HEK293 (cell line): ENCODE results near the gene INSYN1.
A peak's percentile ranks its signal among the peaks of the same experiment; 100 is the strongest.

ENCODE experiments used
- CTCF ChIA-PET: fragments of 350-600 bp; formaldehyde crosslinking; extraction: SDS; loops from one replicate; lab custom pipeline; 2021; ENCODE audit warnings: antibody characterized with exemption; lab: Yijun Ruan, JAX
- POLR2A ChIA-PET: fragments of 300-600 bp; formaldehyde crosslinking; extraction: SDS; loops from one replicate; lab custom pipeline; 2020; ENCODE audit warnings: antibody characterized with exemption, inconsistent platforms; lab: Yijun Ruan, JAX
- H3K27ac ChIP-seq: fragments of 200-500 bp; sonication (Bioruptor generic); 2 replicates; pipeline ENCODE4 v1.5.1; 2014; ENCODE audit warnings: low read depth, low read length, control low read depth, inconsistent platforms; ENCODE audit errors: extremely low read depth
- H3K36me3 ChIP-seq, 2 experiments: fragments of 200-500 bp in 1 of 2; sonication (Bioruptor generic) in 1 of 2; 1 replicate in 1 of 2; 2 replicates in 1 of 2; pipeline ENCODE4 v1.5.1; 2014 to 2017; ENCODE audit warnings: inconsistent platforms in 2 of 2, low read length in 2 of 2; ENCODE audit not compliant: control insufficient read depth in 2 of 2, insufficient read depth in 1 of 2
- H3K4me1 ChIP-seq: fragments of 200-500 bp; sonication (Bioruptor generic); 2 replicates; pipeline ENCODE4 v1.5.1; 2014; ENCODE audit warnings: mild to moderate bottlenecking, low read length, inconsistent platforms; ENCODE audit not compliant: control insufficient read depth, insufficient read depth
- H3K4me3 ChIP-seq: 2 replicates; pipeline ENCODE4 v1.5.1; 2011; ENCODE audit warnings: low read depth, mild to moderate bottlenecking, control low read depth, low read length, moderate library complexity
- H3K9me3 ChIP-seq: fragments of 200-500 bp; sonication (Bioruptor generic); 2 replicates; pipeline ENCODE4 v1.5.1; 2014; ENCODE audit warnings: low read depth, low read length, inconsistent platforms; ENCODE audit not compliant: control insufficient read depth, insufficient read depth
- HOXC10 ChIP-seq: sonication (generic); formaldehyde crosslinking; IDR thresholded peaks from 2 replicates; pipeline ENCODE4 v1.8.1; 2023; ENCODE audit warnings: mild to moderate bottlenecking, missing genetic modification reagents
- KLF10 ChIP-seq: fragments of 450-650 bp; IDR thresholded peaks from 2 replicates; pipeline ENCODE4 v1.5.1; 2018; ENCODE audit warnings: missing biosample characterization, mild to moderate bottlenecking, missing genetic modification characterization
- OSR2 ChIP-seq: fragments of 450-650 bp; formaldehyde crosslinking; IDR thresholded peaks from 2 replicates; pipeline ENCODE4 v1.5.1; 2016; ENCODE audit warnings: missing biosample characterization, missing genetic modification characterization
- SP7 ChIP-seq: fragments of 450-650 bp; formaldehyde crosslinking; IDR thresholded peaks from 2 replicates; pipeline ENCODE4 v1.5.1; 2016; ENCODE audit warnings: missing biosample characterization, missing genetic modification characterization
- ZBTB21 ChIP-seq: fragments of 450-650 bp; formaldehyde crosslinking; IDR thresholded peaks from 2 replicates; pipeline ENCODE4 v1.5.1; 2017; ENCODE audit warnings: missing biosample characterization, missing genetic modification characterization
- ZNF133 ChIP-seq: fragments of 450-650 bp; formaldehyde crosslinking; IDR thresholded peaks from 2 replicates; pipeline ENCODE4 v1.5.1; 2016; ENCODE audit warnings: missing biosample characterization, missing genetic modification characterization
- ZNF140 ChIP-seq: fragments of 450-650 bp; formaldehyde crosslinking; IDR thresholded peaks from 2 replicates; pipeline ENCODE4 v1.5.1; 2016; ENCODE audit warnings: missing biosample characterization, missing genetic modification characterization
- ZNF16 ChIP-seq: fragments of 450-650 bp; formaldehyde crosslinking; IDR thresholded peaks from 2 replicates; pipeline ENCODE4 v1.5.1; 2016; ENCODE audit warnings: low read depth, missing biosample characterization, missing genetic modification characterization
- ZNF248 ChIP-seq: fragments of 450-650 bp; formaldehyde crosslinking; IDR thresholded peaks from 2 replicates; pipeline ENCODE4 v1.5.1; 2017; ENCODE audit warnings: missing biosample characterization, missing genetic modification characterization
- ZNF302 ChIP-seq: fragments of 450-650 bp; formaldehyde crosslinking; IDR thresholded peaks from 2 replicates; pipeline ENCODE4 v1.5.1; 2016; ENCODE audit warnings: missing biosample characterization, missing genetic modification characterization, low read depth
- ZNF335 ChIP-seq: fragments of 450-650 bp; formaldehyde crosslinking; conservative IDR thresholded peaks from 2 replicates; pipeline ENCODE4 v1.5.1; 2016; ENCODE audit warnings: missing biosample characterization, missing genetic modification characterization
- ZNF416 ChIP-seq: fragments of 450-650 bp; formaldehyde crosslinking; IDR thresholded peaks from 2 replicates; pipeline ENCODE4 v1.5.1; 2016; ENCODE audit warnings: missing biosample characterization, missing genetic modification characterization
- ZNF548 ChIP-seq: fragments of 450-650 bp; formaldehyde crosslinking; IDR thresholded peaks from 2 replicates; pipeline ENCODE4 v1.5.1; 2016; ENCODE audit warnings: missing biosample characterization, missing genetic modification characterization
- ZNF585B ChIP-seq: fragments of 450-650 bp; formaldehyde crosslinking; IDR thresholded peaks from 2 replicates; pipeline ENCODE4 v1.5.1; 2016; ENCODE audit warnings: missing biosample characterization, missing genetic modification characterization
- ZNF600 ChIP-seq: fragments of 450-650 bp; formaldehyde crosslinking; IDR thresholded peaks from 2 replicates; pipeline ENCODE4 v1.5.1; 2016; ENCODE audit warnings: missing biosample characterization, missing genetic modification characterization
- ZNF658 ChIP-seq: fragments of 450-650 bp; formaldehyde crosslinking; IDR thresholded peaks from 2 replicates; pipeline ENCODE4; 2016; ENCODE audit warnings: missing biosample characterization, missing genetic modification characterization
- ZNF660 ChIP-seq: fragments of 450-650 bp; IDR thresholded peaks from 2 replicates; pipeline ENCODE4 v1.5.1; 2018; ENCODE audit warnings: missing biosample characterization, mild to moderate bottlenecking, missing genetic modification characterization
- ZNF843 ChIP-seq: fragments of 450-650 bp; formaldehyde crosslinking; IDR thresholded peaks from 2 replicates; pipeline ENCODE4 v1.5.1; 2016; ENCODE audit warnings: missing biosample characterization, missing genetic modification characterization
- TF ChIP-seq, protein P1 (sequence below): fragments of 450-650 bp; formaldehyde crosslinking; IDR thresholded peaks from 2 replicates; pipeline ENCODE4 v1.5.1; 2016; ENCODE audit warnings: missing biosample characterization, missing genetic modification characterization
- TF ChIP-seq, protein P2 (sequence below): fragments of 450-650 bp; formaldehyde crosslinking; IDR thresholded peaks from 2 replicates; pipeline ENCODE4 v1.5.1; 2017; ENCODE audit warnings: missing biosample characterization, mild to moderate bottlenecking, missing genetic modification characterization, moderate library complexity
- TF ChIP-seq, protein P3 (sequence below): fragments of 450-650 bp; formaldehyde crosslinking; IDR thresholded peaks from 2 replicates; pipeline ENCODE4 v1.5.1; 2017; ENCODE audit warnings: missing biosample characterization, missing genetic modification characterization
- TF ChIP-seq, protein P4 (sequence below): fragments of 450-650 bp; formaldehyde crosslinking; IDR thresholded peaks from 2 replicates; pipeline ENCODE4 v1.5.1; 2016; ENCODE audit warnings: missing biosample characterization, missing genetic modification characterization, low read depth
- TF ChIP-seq, protein P5 (sequence below): fragments of 450-650 bp; formaldehyde crosslinking; IDR thresholded peaks from 2 replicates; pipeline ENCODE4 v1.5.1; 2016; ENCODE audit warnings: missing biosample characterization, missing genetic modification characterization
- TF ChIP-seq, protein P6 (sequence below): fragments of 450-650 bp; formaldehyde crosslinking; IDR thresholded peaks from 2 replicates; pipeline ENCODE4 v1.5.1; 2016; ENCODE audit warnings: missing biosample characterization, missing genetic modification characterization

INSYN1 gene

DNA sequence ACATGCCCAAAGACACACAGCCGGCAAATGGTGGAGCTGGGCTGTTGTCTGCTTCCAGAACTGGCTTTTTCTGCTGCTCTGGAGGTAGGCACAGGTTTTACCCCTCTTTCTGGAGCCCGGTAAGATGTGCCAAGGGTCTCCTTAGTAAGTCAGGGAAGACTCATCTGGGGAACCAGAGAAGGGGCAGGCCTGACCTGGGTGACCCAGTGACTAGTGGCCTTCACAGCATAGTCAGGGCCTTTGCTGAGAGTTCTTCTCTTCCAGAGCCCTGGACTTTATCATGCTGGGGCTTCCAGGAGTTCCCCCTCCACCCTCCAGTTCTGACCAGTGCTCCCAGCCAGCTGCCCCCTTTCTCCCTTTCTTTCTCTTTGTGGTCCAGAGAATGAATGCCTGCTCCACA, 65.8 kb downstream of the INSYN1 start:
- H3K4me3 ChIP-seq = no peak overlapping the region
- H3K27ac ChIP-seq = no peak overlapping the region
- POLR2A ChIA-PET = no interaction called here
- peaks cover 0 to 8% of the 10 kb centered on the region in 2 experiments; a peak in 1 of 3 replicates for H3K36me3 ChIP-seq
- no peak for TF ChIP-seq HOXC10
- TF ChIP-seq, protein P1, sequence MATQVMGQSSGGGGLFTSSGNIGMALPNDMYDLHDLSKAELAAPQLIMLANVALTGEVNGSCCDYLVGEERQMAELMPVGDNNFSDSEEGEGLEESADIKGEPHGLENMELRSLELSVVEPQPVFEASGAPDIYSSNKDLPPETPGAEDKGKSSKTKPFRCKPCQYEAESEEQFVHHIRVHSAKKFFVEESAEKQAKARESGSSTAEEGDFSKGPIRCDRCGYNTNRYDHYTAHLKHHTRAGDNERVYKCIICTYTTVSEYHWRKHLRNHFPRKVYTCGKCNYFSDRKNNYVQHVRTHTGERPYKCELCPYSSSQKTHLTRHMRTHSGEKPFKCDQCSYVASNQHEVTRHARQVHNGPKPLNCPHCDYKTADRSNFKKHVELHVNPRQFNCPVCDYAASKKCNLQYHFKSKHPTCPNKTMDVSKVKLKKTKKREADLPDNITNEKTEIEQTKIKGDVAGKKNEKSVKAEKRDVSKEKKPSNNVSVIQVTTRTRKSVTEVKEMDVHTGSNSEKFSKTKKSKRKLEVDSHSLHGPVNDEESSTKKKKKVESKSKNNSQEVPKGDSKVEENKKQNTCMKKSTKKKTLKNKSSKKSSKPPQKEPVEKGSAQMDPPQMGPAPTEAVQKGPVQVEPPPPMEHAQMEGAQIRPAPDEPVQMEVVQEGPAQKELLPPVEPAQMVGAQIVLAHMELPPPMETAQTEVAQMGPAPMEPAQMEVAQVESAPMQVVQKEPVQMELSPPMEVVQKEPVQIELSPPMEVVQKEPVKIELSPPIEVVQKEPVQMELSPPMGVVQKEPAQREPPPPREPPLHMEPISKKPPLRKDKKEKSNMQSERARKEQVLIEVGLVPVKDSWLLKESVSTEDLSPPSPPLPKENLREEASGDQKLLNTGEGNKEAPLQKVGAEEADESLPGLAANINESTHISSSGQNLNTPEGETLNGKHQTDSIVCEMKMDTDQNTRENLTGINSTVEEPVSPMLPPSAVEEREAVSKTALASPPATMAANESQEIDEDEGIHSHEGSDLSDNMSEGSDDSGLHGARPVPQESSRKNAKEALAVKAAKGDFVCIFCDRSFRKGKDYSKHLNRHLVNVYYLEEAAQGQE = no peak
- TF ChIP-seq ZNF302 (tag by site-specific recombination) = no peak
- TF ChIP-seq OSR2 = no peak
- TF ChIP-seq ZNF416 (tag by site-specific recombination) = no peak
- TF ChIP-seq ZNF16 (tag by site-specific recombination) = no peak
- no peak for TF ChIP-seq ZNF658
- no peak for TF ChIP-seq ZNF843
- TF ChIP-seq SP7 (tag by site-specific recombination) = no peak
- no peak for TF ChIP-seq KLF10 (tag by site-specific recombination)
- TF ChIP-seq ZNF335 = no peak
- TF ChIP-seq, protein P2, sequence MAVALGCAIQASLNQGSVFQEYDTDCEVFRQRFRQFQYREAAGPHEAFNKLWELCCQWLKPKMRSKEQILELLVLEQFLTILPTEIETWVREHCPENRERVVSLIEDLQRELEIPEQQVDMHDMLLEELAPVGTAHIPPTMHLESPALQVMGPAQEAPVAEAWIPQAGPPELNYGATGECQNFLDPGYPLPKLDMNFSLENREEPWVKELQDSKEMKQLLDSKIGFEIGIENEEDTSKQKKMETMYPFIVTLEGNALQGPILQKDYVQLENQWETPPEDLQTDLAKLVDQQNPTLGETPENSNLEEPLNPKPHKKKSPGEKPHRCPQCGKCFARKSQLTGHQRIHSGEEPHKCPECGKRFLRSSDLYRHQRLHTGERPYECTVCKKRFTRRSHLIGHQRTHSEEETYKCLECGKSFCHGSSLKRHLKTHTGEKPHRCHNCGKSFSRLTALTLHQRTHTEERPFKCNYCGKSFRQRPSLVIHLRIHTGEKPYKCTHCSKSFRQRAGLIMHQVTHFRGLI (tag by site-specific recombination) = no peak
- no peak for TF ChIP-seq ZNF248 (tag by site-specific recombination)
- no peak for TF ChIP-seq ZNF585B (tag by site-specific recombination)
- CTCF ChIA-PET = interaction anchor here (0.7 to 14.1 kb wide), 7 partner anchors 10 to 156 kb away, joined by 3 to 261 read pairs (median 8); partner anchors contain the start of gene NPTN
- H3K9me3 ChIP-seq = no peaks in the 10 kb centered on the region
- peaks cover 27% of the 10 kb centered on the region for H3K4me1 ChIP-seq

DNA sequence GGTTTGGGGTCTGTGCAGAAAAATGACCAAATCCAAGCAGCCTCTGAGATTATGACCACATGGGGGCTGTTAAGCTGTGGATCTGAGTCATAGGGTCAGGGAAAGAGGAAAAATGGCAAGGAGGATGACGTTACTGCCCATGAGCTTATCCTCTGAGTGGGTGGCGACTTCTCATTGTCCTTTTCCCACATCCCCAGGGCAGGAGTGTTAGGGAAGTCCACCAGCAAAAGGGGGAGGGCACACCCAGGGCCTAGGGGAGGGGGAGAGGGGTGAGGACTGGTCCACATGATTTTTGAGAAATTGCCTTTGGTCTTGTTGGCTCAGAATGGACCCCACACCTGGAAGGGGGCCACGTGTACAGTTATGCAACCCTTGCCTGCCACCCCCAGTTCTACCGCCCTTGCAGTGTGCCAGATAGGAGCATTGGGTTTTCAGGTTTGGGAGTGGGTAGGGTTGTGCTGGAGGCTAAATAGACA, 66.3 kb downstream of the INSYN1 start:
- no peak overlapping the region for H3K4me3 ChIP-seq
- H3K4me1 ChIP-seq = peaks cover 27% of the 10 kb centered on the region
- H3K36me3 ChIP-seq = peaks cover 0 to 6% of the 10 kb centered on the region in 2 experiments; a peak in 1 of 3 replicates
- POLR2A ChIA-PET = interaction anchor here (0.6 to 2.9 kb wide), 6 partner anchors 11 to 107 kb away, joined by 3 to 18 read pairs (median 3); partner anchors contain the start of gene NPTN
- no peaks in the 10 kb centered on the region for H3K9me3 ChIP-seq
- CTCF ChIA-PET = interaction anchor here (0.7 to 14.1 kb wide), 9 partner anchors 10 to 156 kb away, joined by 3 to 261 read pairs (median 8); partner anchors contain the start of gene NPTN
- H3K27ac ChIP-seq = no peak overlapping the region
- TF ChIP-seq ZNF140 (tag by site-specific recombination) (no peak), ZNF548 (tag by site-specific recombination) (no peak), ZNF600 (tag by site-specific recombination) (peak; percentile 89), ZNF133 (tag by site-specific recombination) (no peak), ZNF660 (tag by site-specific recombination) (peak; percentile 70), ZBTB21 (tag by site-specific recombination) (peak; percentile 90), ZNF248 (tag by site-specific recombination) (no peak)
- TF ChIP-seq, protein P3, sequence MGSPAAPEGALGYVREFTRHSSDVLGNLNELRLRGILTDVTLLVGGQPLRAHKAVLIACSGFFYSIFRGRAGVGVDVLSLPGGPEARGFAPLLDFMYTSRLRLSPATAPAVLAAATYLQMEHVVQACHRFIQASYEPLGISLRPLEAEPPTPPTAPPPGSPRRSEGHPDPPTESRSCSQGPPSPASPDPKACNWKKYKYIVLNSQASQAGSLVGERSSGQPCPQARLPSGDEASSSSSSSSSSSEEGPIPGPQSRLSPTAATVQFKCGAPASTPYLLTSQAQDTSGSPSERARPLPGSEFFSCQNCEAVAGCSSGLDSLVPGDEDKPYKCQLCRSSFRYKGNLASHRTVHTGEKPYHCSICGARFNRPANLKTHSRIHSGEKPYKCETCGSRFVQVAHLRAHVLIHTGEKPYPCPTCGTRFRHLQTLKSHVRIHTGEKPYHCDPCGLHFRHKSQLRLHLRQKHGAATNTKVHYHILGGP (tag by site-specific recombination) = no peak
- TF ChIP-seq, protein P4, sequence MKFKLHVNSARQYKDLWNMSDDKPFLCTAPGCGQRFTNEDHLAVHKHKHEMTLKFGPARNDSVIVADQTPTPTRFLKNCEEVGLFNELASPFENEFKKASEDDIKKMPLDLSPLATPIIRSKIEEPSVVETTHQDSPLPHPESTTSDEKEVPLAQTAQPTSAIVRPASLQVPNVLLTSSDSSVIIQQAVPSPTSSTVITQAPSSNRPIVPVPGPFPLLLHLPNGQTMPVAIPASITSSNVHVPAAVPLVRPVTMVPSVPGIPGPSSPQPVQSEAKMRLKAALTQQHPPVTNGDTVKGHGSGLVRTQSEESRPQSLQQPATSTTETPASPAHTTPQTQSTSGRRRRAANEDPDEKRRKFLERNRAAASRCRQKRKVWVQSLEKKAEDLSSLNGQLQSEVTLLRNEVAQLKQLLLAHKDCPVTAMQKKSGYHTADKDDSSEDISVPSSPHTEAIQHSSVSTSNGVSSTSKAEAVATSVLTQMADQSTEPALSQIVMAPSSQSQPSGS (tag by site-specific recombination) = peak; percentile 81
- TF ChIP-seq, protein P5, sequence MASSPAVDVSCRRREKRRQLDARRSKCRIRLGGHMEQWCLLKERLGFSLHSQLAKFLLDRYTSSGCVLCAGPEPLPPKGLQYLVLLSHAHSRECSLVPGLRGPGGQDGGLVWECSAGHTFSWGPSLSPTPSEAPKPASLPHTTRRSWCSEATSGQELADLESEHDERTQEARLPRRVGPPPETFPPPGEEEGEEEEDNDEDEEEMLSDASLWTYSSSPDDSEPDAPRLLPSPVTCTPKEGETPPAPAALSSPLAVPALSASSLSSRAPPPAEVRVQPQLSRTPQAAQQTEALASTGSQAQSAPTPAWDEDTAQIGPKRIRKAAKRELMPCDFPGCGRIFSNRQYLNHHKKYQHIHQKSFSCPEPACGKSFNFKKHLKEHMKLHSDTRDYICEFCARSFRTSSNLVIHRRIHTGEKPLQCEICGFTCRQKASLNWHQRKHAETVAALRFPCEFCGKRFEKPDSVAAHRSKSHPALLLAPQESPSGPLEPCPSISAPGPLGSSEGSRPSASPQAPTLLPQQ (tag by site-specific recombination) = 0 out of 2 replicates have a peak, but pooled peaks have one; percentile 49
- TF ChIP-seq, protein P6, sequence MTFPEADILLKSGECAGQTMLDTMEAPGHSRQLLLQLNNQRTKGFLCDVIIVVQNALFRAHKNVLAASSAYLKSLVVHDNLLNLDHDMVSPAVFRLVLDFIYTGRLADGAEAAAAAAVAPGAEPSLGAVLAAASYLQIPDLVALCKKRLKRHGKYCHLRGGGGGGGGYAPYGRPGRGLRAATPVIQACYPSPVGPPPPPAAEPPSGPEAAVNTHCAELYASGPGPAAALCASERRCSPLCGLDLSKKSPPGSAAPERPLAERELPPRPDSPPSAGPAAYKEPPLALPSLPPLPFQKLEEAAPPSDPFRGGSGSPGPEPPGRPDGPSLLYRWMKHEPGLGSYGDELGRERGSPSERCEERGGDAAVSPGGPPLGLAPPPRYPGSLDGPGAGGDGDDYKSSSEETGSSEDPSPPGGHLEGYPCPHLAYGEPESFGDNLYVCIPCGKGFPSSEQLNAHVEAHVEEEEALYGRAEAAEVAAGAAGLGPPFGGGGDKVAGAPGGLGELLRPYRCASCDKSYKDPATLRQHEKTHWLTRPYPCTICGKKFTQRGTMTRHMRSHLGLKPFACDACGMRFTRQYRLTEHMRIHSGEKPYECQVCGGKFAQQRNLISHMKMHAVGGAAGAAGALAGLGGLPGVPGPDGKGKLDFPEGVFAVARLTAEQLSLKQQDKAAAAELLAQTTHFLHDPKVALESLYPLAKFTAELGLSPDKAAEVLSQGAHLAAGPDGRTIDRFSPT = peak; percentile 58; the same call in 1 of the 2 replicates
